ENCODE data around the gene TMEM222. TPM values are rescaled to one million over a fixed set of nuclear protein-coding genes. Genes with fewer than 3 reads are reported as not detected.

TMEM222 gene
- total and polyA plus RNA-seq, 10 of the 15 experiments (the other 5 are each of a cell fraction or from before 2014, with no cell fraction given) = 3.8 to 43.5 (median 35.4) TPM

DNA sequence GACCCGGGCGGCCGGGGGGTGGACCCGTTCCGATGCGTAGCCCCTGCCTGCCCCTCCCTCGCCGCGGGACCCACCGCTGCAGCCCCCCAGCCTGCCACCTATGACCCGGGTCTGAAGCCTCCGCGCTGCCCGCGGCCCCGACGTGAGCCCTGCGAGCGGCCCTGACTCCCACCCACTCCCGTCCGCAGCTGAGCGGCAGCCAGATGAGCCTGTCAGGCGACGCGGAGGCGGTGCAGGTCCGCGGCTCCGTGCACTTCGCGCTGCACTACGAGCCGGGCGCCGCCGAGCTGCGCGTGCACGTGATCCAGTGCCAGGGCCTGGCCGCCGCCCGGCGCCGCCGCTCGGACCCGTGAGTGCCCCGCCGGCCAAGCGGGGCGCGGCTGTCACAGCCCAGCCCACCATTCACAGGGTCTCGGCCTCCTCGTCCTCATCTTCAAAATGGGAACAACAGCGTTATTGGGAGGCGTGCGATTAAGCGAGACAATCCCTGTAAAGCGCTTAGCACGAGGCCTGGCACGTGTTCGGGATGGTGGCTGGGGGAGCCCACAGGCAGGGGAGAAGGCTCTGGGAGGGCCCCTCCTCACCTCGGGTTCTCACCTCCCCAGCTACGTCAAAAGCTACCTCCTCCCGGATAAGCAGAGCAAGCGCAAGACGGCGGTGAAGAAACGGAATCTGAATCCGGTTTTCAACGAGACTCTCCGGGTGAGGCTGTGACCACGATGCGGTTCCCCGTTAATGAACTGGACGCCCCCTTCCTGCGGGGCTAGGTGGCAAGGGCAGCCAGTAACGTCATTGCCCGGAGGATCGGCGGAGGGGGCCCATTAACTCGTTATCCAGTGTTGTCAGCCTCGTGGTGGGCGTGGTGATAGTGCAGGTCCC is 28.1 kb downstream of the TMEM222 start (continued):
- TF ChIP-seq, protein P1, sequence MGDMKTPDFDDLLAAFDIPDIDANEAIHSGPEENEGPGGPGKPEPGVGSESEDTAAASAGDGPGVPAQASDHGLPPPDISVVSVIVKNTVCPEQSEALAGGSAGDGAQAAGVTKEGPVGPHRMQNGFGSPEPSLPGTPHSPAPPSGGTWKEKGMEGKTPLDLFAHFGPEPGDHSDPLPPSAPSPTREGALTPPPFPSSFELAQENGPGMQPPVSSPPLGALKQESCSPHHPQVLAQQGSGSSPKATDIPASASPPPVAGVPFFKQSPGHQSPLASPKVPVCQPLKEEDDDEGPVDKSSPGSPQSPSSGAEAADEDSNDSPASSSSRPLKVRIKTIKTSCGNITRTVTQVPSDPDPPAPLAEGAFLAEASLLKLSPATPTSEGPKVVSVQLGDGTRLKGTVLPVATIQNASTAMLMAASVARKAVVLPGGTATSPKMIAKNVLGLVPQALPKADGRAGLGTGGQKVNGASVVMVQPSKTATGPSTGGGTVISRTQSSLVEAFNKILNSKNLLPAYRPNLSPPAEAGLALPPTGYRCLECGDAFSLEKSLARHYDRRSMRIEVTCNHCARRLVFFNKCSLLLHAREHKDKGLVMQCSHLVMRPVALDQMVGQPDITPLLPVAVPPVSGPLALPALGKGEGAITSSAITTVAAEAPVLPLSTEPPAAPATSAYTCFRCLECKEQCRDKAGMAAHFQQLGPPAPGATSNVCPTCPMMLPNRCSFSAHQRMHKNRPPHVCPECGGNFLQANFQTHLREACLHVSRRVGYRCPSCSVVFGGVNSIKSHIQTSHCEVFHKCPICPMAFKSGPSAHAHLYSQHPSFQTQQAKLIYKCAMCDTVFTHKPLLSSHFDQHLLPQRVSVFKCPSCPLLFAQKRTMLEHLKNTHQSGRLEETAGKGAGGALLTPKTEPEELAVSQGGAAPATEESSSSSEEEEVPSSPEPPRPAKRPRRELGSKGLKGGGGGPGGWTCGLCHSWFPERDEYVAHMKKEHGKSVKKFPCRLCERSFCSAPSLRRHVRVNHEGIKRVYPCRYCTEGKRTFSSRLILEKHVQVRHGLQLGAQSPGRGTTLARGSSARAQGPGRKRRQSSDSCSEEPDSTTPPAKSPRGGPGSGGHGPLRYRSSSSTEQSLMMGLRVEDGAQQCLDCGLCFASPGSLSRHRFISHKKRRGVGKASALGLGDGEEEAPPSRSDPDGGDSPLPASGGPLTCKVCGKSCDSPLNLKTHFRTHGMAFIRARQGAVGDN (IDR thresholded peaks at IDR 0.05) = no peak
- TF ChIP-seq BMI1 (IDR thresholded peaks at IDR 0.05; ENCODE audit: borderline replicate concordance) = no peak

DNA sequence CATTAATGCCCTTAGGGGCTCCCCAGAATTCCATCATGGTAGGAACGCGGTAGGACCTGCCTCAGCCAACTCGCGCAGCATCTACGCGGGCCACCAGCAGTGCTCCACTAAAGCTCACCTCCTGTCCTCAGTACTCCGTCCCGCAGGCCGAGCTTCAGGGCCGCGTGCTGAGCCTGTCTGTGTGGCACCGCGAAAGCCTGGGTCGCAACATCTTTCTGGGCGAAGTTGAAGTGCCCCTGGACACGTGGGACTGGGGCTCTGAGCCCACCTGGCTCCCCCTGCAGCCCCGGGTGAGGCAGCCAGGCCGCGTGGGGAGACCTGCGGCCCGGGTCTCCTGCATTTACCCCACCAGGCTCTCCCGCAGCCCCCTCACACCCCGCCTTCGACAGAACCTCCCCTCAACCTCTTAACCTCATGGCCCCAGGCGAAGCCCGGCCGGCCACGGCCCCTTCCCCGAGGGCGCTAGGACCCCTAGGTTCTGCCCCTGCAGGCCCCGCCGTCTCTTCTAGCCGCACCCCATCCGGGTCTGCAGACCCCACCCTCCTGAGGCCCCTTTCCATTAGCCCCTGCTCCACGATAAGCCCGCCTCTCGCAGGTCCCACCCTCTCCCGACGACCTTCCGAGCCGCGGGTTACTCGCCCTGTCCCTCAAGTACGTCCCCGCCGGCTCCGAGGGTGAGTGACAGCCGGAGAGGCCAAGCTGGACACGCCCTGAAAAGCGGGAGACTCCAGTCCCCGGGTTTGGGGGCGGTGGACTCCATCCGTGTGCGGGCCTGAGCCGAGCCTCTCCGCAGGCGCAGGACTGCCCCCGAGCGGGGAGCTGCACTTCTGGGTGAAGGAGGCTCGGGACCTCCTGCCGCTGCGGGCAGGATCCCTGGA is 28.9 kb downstream of the TMEM222 start:
- H3K27me3 ChIP-seq (replicated peaks in 1 of 2; ENCODE audit: control insufficient read depth in 2 of 2, insufficient read depth in 2 of 2, low read length in 1 of 2) = no peaks in the 10 kb centered on the region
- intact Hi-C loops (cut with micrococcal nuclease; ENCODE audit: unreplicated experiment) (no loop called here), in situ Hi-C loops (cut with MboI) (no loop called here)
- FAIRE-seq (no peak), ATAC-seq (no peak), DNase-seq (ENCODE audit: low read depth, low spot score) (no peak)
- no peaks in the 10 kb centered on the region for H4K20me1 ChIP-seq (ENCODE audit: control insufficient read depth, insufficient read depth)
- RAD21 ChIA-PET (ENCODE audit: unreplicated experiment) = no interaction called here
- no peaks in the 10 kb centered on the region; the same call in 1 of the 2 replicates for H3K4me1 ChIP-seq (ENCODE audit: control insufficient read depth, insufficient read depth, low read length)
- no peak overlapping the region for H3K27ac ChIP-seq (ENCODE audit: control insufficient read depth, insufficient read depth)
- no peaks in the 10 kb centered on the region for H3K36me3 ChIP-seq (ENCODE audit: control insufficient read depth in 2 of 2, insufficient read depth in 2 of 2, low read length in 1 of 2)
- no peak overlapping the region for H2AFZ ChIP-seq (ENCODE audit: control insufficient read depth, low read depth, low read length)
- POLR2A ChIA-PET = no interaction called here
- SMC1A ChIA-PET (ENCODE audit: uncharacterized antibody, unreplicated experiment) = no interaction called here
- H3K9ac ChIP-seq (ENCODE audit: control insufficient read depth, insufficient read depth, low read length) = no peak overlapping the region
- H3K9me3 ChIP-seq (replicated peaks; ENCODE audit: control insufficient read depth, insufficient read depth, low read length) = no peaks in the 10 kb centered on the region
- no peak overlapping the region for H3K4me2 ChIP-seq (ENCODE audit: control insufficient read depth, insufficient read depth)
- no peak for TF ChIP-seq GATAD2B (conservative IDR thresholded peaks at IDR 0.05; ENCODE audit: low read depth)
- no peaks in the 10 kb centered on the region for H3K79me2 ChIP-seq (ENCODE audit: control insufficient read depth, insufficient read depth, low read length)
- H3K4me3 ChIP-seq = no peak overlapping the region
- WGBS (ENCODE audit: insufficient coverage, insufficient replicate concordance, low lambda C conversion rate, missing lambda C conversion rate) = 91% methylated on average over 50 of the region's 62 CpGs
- BruUV-seq (replicated peaks) = no TSS peak
- CTCF ChIA-PET = interaction anchor here (0.6 to 8.3 kb wide), 3 partner anchors 37 to 84 kb away, joined by 3 to 77 read pairs (median 3); no protein-coding TSS in a partner anchor

All from GM12878 (cell line).